DOHH2 (cell line): ENCODE measurements around the gene STAG1.
A peak's percentile ranks its signal among the peaks of the same experiment; 100 is the strongest.

Experiments used
- H3F3A ChIP-seq: fragments of 200-600 bp; sonication (generic), shearing (Covaris generic); 2 replicates; pipeline ENCODE4 v1.6.0; 2016; ENCODE audit warnings: antibody characterized with exemption, mild to moderate bottlenecking; ENCODE audit not compliant: control insufficient read depth, insufficient read depth
- H3K27ac ChIP-seq: fragments of 200-600 bp; sonication (generic); 2 replicates; pipeline ENCODE4 v1.5.1; 2014; ENCODE audit warnings: low read depth, mild to moderate bottlenecking, low read length, moderate library complexity
- H3K27me3 ChIP-seq: fragments of 200-600 bp; sonication (generic); 2 replicates; pipeline ENCODE4 v1.6.1; 2014; ENCODE audit warnings: mild to moderate bottlenecking, low read length, mixed read lengths; ENCODE audit not compliant: control insufficient read depth
- H3K36me3 ChIP-seq: fragments of 200-600 bp; sonication (generic); 2 replicates; pipeline ENCODE4 v1.6.1; 2014; ENCODE audit warnings: mild to moderate bottlenecking, low read length, moderate library complexity, mixed read lengths; ENCODE audit not compliant: control insufficient read depth
- H3K4me1 ChIP-seq: fragments of 200-600 bp; sonication (generic); 2 replicates; pipeline ENCODE4 v1.6.1; 2014; ENCODE audit warnings: mild to moderate bottlenecking, low read length, mixed read lengths; ENCODE audit not compliant: control insufficient read depth
- H3K4me2 ChIP-seq: fragments of 200-600 bp; sonication (generic); 2 replicates; pipeline ENCODE4 v1.6.0; 2014; ENCODE audit warnings: mild to moderate bottlenecking, low read length, moderate library complexity
- H3K4me3 ChIP-seq: fragments of 200-600 bp; sonication (generic); 2 replicates; pipeline ENCODE4 v1.5.1; 2014; ENCODE audit warnings: mild to moderate bottlenecking, low read length, mixed read lengths
- H3K79me2 ChIP-seq: fragments of 200-600 bp; sonication (generic); 2 replicates; pipeline ENCODE4 v1.6.1; 2014; ENCODE audit warnings: mild to moderate bottlenecking, low read length, mixed read lengths; ENCODE audit not compliant: control insufficient read depth
- H3K9me2 ChIP-seq: fragments of 200-600 bp; sonication (generic); replicated peaks from 2 replicates; pipeline ENCODE4 v1.6.1; 2014; ENCODE audit warnings: mild to moderate bottlenecking, low read length, mixed read lengths; ENCODE audit not compliant: control insufficient read depth
- H3K9me3 ChIP-seq: fragments of 200-600 bp; sonication (generic); 2 replicates; pipeline ENCODE4 v1.6.1; 2014; ENCODE audit warnings: antibody characterized with exemption, low read length, mixed read lengths; ENCODE audit not compliant: control insufficient read depth, insufficient read depth
- H4K20me1 ChIP-seq: fragments of 200-600 bp; sonication (generic); 2 replicates; pipeline ENCODE4 v1.6.0; 2014; ENCODE audit warnings: low read depth, mild to moderate bottlenecking, antibody characterized with exemption, low read length, moderate library complexity; ENCODE audit not compliant: control insufficient read depth, insufficient read depth
- CTCF ChIP-seq: fragments of 200-600 bp; sonication (generic); IDR thresholded peaks from one replicate; pipeline ENCODE4 v1.5.1; 2014; ENCODE audit warnings: antibody characterized with exemption, mild to moderate bottlenecking, low read depth, low read length; ENCODE audit not compliant: poor library complexity, severe bottlenecking
- EZH2phosphoT487 ChIP-seq: fragments of 200-600 bp; sonication (generic); IDR thresholded peaks from 2 replicates; pipeline ENCODE4 v1.6.1; 2017; ENCODE audit warnings: borderline replicate concordance, mild to moderate bottlenecking, antibody characterized with exemption, low read length, moderate library complexity, mixed read lengths

Gene STAG1

GRCh38 chr3:136547293-136547692 is 204.9 kb downstream of the STAG1 start:
- Histone ChIP-seq H3K9me2 (no peaks in the 10 kb centered on the region), H3K27ac (no peak overlapping the region), H3K9me3 (no peaks in the 10 kb centered on the region), H3K4me1 (peaks cover 18% of the 10 kb centered on the region), H3K27me3 (no peaks in the 10 kb centered on the region), H4K20me1 (no peaks in the 10 kb centered on the region), H3K36me3 (no peaks in the 10 kb centered on the region), H3K4me2 (no peak overlapping the region), H3K79me2 (no peaks in the 10 kb centered on the region), H3F3A (no peaks in the 10 kb centered on the region), H3K4me3 (no peak overlapping the region)
- TF ChIP-seq EZH2phosphoT487, result no peak
- no peak for TF ChIP-seq CTCF

- H3F3A ChIP-seq, result no peaks in the 10 kb centered on the region
- no peaks in the 10 kb centered on the region for H4K20me1 ChIP-seq
- H3K4me3 ChIP-seq, result no peak overlapping the region
- H3K27me3 ChIP-seq, result no peaks in the 10 kb centered on the region
- no peaks in the 10 kb centered on the region for H3K9me3 ChIP-seq
- peaks cover 18% of the 10 kb centered on the region for H3K4me1 ChIP-seq
- no peaks in the 10 kb centered on the region for H3K9me2 ChIP-seq
- no peak overlapping the region for H3K4me2 ChIP-seq
- no peak overlapping the region for H3K27ac ChIP-seq
- no peaks in the 10 kb centered on the region for H3K36me3 ChIP-seq
- H3K79me2 ChIP-seq, result no peaks in the 10 kb centered on the region
- TF ChIP-seq EZH2phosphoT487 (no peak), CTCF (peak; percentile 28)
Observed at GRCh38 chr3:136546720-136547119, 205.5 kb downstream of the STAG1 start.

- Histone ChIP-seq H3K4me1 (peaks cover 18% of the 10 kb centered on the region), H3F3A (no peaks in the 10 kb centered on the region), H3K27ac (no peak overlapping the region), H3K79me2 (no peaks in the 10 kb centered on the region), H3K27me3 (no peaks in the 10 kb centered on the region), H3K9me2 (no peaks in the 10 kb centered on the region), H3K9me3 (no peaks in the 10 kb centered on the region), H3K36me3 (no peaks in the 10 kb centered on the region), H4K20me1 (no peaks in the 10 kb centered on the region), H3K4me2 (no peak overlapping the region), H3K4me3 (no peak overlapping the region)
- TF ChIP-seq CTCF (no peak), EZH2phosphoT487 (no peak)
Observed at GRCh38 chr3:136545664-136546268, 206.4 kb downstream of the STAG1 start.

- no peak overlapping the region for H3K4me3 ChIP-seq
- H3K9me2 ChIP-seq, result no peaks in the 10 kb centered on the region
- no peaks in the 10 kb centered on the region for H3K27me3 ChIP-seq
- no peaks in the 10 kb centered on the region for H4K20me1 ChIP-seq
- no peak overlapping the region for H3K4me2 ChIP-seq
- H3K36me3 ChIP-seq, result no peaks in the 10 kb centered on the region
- no peak overlapping the region for H3K27ac ChIP-seq
- no peaks in the 10 kb centered on the region for H3K79me2 ChIP-seq
- H3K9me3 ChIP-seq, result no peaks in the 10 kb centered on the region
- TF ChIP-seq EZH2phosphoT487 (no peak), CTCF (no peak)
- peaks cover 18% of the 10 kb centered on the region for H3K4me1 ChIP-seq
- no peaks in the 10 kb centered on the region for H3F3A ChIP-seq
Observed at GRCh38 chr3:136544532-136544931, 207.6 kb downstream of the STAG1 start.
